HG03575 (cell line): ENCODE data around the gene CACNA2D3.
"Not testable (repeated sequence)": the region's sequence is repeated elsewhere in the genome, so short reads cannot be mapped to it uniquely, and the experiment has no call there.

ENCODE experiments used
- ATAC-seq: cut with Tn5 transposase; IDR thresholded peaks from one replicate; pipeline ENCODE4 v1.9.1; 2021; ENCODE audit not compliant: unreplicated experiment, insufficient number of reproducible peaks, low FRiP score; ENCODE audit errors: extremely low read depth

The CACNA2D3 gene

GRCh38 chr3:54608041-54608440 is 485.7 kb downstream of the CACNA2D3 start:
- ATAC-seq = no peak

GRCh38 chr3:54619053-54619452 is 496.7 kb downstream of the CACNA2D3 start:
- no peak for ATAC-seq

GRCh38 chr3:54619531-54619930 is 497.2 kb downstream of the CACNA2D3 start:
- no peak for ATAC-seq

- ATAC-seq = no peak
Observed at GRCh38 chr3:54621184-54621583, 498.8 kb downstream of the CACNA2D3 start.

GRCh38 chr3:54622678-54623077 is 500.3 kb downstream of the CACNA2D3 start:
- no peak for ATAC-seq

GRCh38 chr3:54625805-54626787 is 503.7 kb downstream of the CACNA2D3 start:
- no peak for ATAC-seq

GRCh38 chr3:54628888-54629441 is 506.6 kb downstream of the CACNA2D3 start:
- no peak for ATAC-seq

GRCh38 chr3:54630101-54630623 is 507.8 kb downstream of the CACNA2D3 start:
- no peak for ATAC-seq

GRCh38 chr3:54631001-54631400 is 508.6 kb downstream of the CACNA2D3 start:
- ATAC-seq = not testable (repeated sequence)

GRCh38 chr3:54631516-54632325 is 509.4 kb downstream of the CACNA2D3 start:
- ATAC-seq = no peak

GRCh38 chr3:54632326-54632665 is 509.9 kb downstream of the CACNA2D3 start:
- ATAC-seq = no peak

- no peak for ATAC-seq
Observed at GRCh38 chr3:54632834-54633233, 510.5 kb downstream of the CACNA2D3 start.

GRCh38 chr3:54633444-54634121 is 511.2 kb downstream of the CACNA2D3 start:
- no peak for ATAC-seq

GRCh38 chr3:54634122-54634469 is 511.7 kb downstream of the CACNA2D3 start:
- ATAC-seq = no peak

GRCh38 chr3:54639790-54640372 is 517.5 kb downstream of the CACNA2D3 start:
- ATAC-seq = not testable (repeated sequence)

- no peak for ATAC-seq
Observed at GRCh38 chr3:54641226-54642014, 519.1 kb downstream of the CACNA2D3 start.

- ATAC-seq = no peak
Observed at GRCh38 chr3:54642147-54642546, 519.8 kb downstream of the CACNA2D3 start.

- ATAC-seq = no peak
Observed at GRCh38 chr3:54647721-54648120, 525.4 kb downstream of the CACNA2D3 start.
